Kidney (tissue), 14 donors: ENCODE measurements around the gene RADIL. TPM values are rescaled to one million over a fixed set of nuclear protein-coding genes. Genes with fewer than 3 reads are reported as not detected.

Experiments
- DNase-seq, 5 donors: peaks; one replicate each; pipeline ENCODE4 v3.0.0-alpha.2; 2013 to 2020
- FAIRE-seq: peaks from 2 replicates; lab custom pipeline; 2012; peaks lifted over from hg19 to GRCh38; lab: Jason Lieb, UNC
- H3K27ac ChIP-seq, 2 donors: one replicate each; pipeline ENCODE4 v1.7.0; 2013; ENCODE audit warnings: low read depth in 2 of 2, low read length in 2 of 2, inconsistent platforms in 1 of 2
- H3K27me3 ChIP-seq: one replicate; pipeline ENCODE4 v1.7.1; 2013; ENCODE audit warnings: low read length, inconsistent platforms; ENCODE audit not compliant: control insufficient read depth, insufficient read depth
- H3K36me3 ChIP-seq, 3 donors: one replicate each; pipeline versions ENCODE4 v1.7.0 to v1.7.1; 2013; ENCODE audit warnings: low read length in 3 of 3, control low read depth in 1 of 3, inconsistent platforms in 1 of 3; ENCODE audit not compliant: insufficient read depth in 3 of 3, control insufficient read depth in 2 of 3
- H3K4me1 ChIP-seq, 3 donors: one replicate each; pipeline versions ENCODE4 v1.7.0 to v1.7.1; 2013; ENCODE audit warnings: low read length in 3 of 3, inconsistent platforms in 1 of 3, low read depth in 1 of 3; ENCODE audit not compliant: control insufficient read depth in 2 of 3, insufficient read depth in 2 of 3
- H3K4me3 ChIP-seq, 3 donors: one replicate each; pipeline versions ENCODE4 v1.7.0 to v1.8.1; 2013; ENCODE audit warnings: low read length in 3 of 3, control low read depth in 1 of 3, inconsistent platforms in 1 of 3
- H3K9ac ChIP-seq, 3 donors: one replicate each; pipeline versions ENCODE4 v1.7.0 to v1.7.1; 2013; ENCODE audit warnings: low read length in 3 of 3, control low read depth in 1 of 3, inconsistent platforms in 1 of 3
- H3K9me3 ChIP-seq, 3 donors: one replicate each; pipeline versions ENCODE4 v1.7.0 to v1.7.1; 2013; ENCODE audit warnings: low read length in 3 of 3, control low read depth in 1 of 3, inconsistent platforms in 1 of 3; ENCODE audit not compliant: control insufficient read depth in 2 of 3, insufficient read depth in 1 of 3
- intact Hi-C: fragments of 100-400 bp; cut with DNase I; formaldehyde crosslinking; loops from one replicate; pipeline ENCODE4 v1.11.1; 2022
- polyA plus RNA-seq: library from polyadenylated mRNA; stranded (reverse); fragments of 350-450 nt; fragmentation: Illumina TruSeq; extraction: RNeasy Lipid Tissue Mini Kit (QIAGEN cat#74804); gene quantifications from one replicate; pipeline ENCODE4 v1.2.3, GENCODE V29; 2014; ENCODE audit warnings: low read depth, low replicate concordance; ENCODE audit not compliant: insufficient read depth
- total RNA-seq: library from RNA; stranded (reverse); fragmentation: NEBNext Ultra II Directional; extraction: Animal tissue kit (Norgen Biotek cat#: 25700); gene quantifications from one replicate; pipeline ENCODE4 v1.2.1, GENCODE V29; 2021
- TF ChIP-seq, protein P1 (sequence below): IDR thresholded peaks from 3 replicates; pipeline ENCODE4 v1.5.1; 2012; ENCODE audit warnings: mild to moderate bottlenecking, moderate library complexity, borderline replicate concordance; ENCODE audit not compliant: insufficient read depth; ENCODE audit errors: extremely low read depth
- donor health status: control.
- donor health status: control.
- donor health status: control.
- donor health status: control.
- donor health status: control.
- donor health status: DM: yes; HTN: yes; CAD: no.
- donor health status: Normal renal cell carcinoma (clear cell type).

RADIL gene
- total and polyA plus RNA-seq, 2 donors from 2014 or later: 1.0 to 1.7 TPM

DNA sequence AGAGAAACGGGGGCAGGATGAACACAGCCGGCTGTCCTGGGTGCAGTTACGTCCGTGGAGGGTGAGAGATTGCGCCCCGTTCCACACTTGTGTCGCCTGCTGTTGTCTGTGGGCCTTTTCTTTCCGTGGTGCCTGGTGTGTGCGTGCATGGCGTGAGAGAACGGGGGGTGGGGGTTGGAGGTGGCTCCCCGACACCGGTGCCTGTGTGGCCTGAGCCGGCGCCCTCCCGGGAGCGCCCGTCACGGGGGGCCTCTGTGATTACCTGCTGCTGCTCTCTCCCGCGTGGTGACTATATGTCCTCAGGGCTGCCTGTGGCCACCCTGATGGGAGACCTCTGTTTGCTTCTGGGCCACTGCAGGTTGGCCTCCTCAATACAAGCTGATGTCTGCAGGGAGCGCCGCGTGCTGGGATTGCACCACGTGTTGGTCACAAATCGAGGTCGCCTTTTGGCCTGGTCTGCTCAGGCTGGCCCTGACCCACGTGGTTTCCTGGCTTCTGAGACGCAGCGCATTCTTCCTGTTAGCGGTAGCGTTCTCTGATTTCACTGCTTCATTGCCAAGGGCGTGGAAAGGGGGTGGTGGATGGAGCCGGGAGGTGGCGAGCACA is 119.0 kb downstream of the RADIL start:
- Histone ChIP-seq H3K27me3 (no peaks in the 10 kb centered on the region), H3K9me3 (no peaks in the 10 kb centered on the region), H3K9ac (no peak overlapping the region), H3K27ac (no peak overlapping the region), H3K4me1 (no peaks in the 10 kb centered on the region), H3K36me3 (peaks cover 0 to 39% (median 19%) of the 10 kb centered on the region in 3 donors), H3K4me3 (no peak overlapping the region)
- TF ChIP-seq, protein P1, sequence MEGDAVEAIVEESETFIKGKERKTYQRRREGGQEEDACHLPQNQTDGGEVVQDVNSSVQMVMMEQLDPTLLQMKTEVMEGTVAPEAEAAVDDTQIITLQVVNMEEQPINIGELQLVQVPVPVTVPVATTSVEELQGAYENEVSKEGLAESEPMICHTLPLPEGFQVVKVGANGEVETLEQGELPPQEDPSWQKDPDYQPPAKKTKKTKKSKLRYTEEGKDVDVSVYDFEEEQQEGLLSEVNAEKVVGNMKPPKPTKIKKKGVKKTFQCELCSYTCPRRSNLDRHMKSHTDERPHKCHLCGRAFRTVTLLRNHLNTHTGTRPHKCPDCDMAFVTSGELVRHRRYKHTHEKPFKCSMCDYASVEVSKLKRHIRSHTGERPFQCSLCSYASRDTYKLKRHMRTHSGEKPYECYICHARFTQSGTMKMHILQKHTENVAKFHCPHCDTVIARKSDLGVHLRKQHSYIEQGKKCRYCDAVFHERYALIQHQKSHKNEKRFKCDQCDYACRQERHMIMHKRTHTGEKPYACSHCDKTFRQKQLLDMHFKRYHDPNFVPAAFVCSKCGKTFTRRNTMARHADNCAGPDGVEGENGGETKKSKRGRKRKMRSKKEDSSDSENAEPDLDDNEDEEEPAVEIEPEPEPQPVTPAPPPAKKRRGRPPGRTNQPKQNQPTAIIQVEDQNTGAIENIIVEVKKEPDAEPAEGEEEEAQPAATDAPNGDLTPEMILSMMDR: no peak
- FAIRE-seq (no peak), DNase-seq (no peak)
- intact Hi-C loops: no loop called here

DNA sequence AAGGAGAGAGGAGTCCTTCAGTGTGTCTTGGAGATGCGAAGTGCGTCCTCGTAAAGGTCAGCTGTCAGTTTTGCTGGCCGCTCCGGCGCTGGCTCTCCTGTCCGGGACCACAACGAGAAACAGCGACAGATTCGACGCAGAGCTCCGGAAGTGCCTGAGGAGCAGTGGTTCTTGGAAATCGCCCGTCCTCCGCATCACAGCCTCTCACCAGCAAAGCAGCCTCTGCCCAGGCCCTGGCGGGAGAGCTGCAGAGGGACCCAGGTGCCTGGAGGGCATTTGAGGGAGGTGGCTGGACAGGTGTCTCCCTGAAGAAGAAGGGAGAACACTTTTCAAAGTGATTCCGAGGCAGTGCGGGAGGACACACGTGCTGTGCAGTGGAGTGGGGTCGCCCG is 119.7 kb downstream of the RADIL start:
- no peak overlapping the region for H3K9ac ChIP-seq
- intact Hi-C loops: no loop called here
- H3K36me3 ChIP-seq: peaks cover 0 to 40% (median 19%) of the 10 kb centered on the region in 3 donors
- H3K4me1 ChIP-seq: no peaks in the 10 kb centered on the region
- no peaks in the 10 kb centered on the region for H3K27me3 ChIP-seq
- no peak overlapping the region for H3K27ac ChIP-seq
- DNase-seq: no peak
- no peak overlapping the region for H3K4me3 ChIP-seq
- TF ChIP-seq, protein P1: no peak
- FAIRE-seq: no peak
- H3K9me3 ChIP-seq: no peaks in the 10 kb centered on the region

DNA sequence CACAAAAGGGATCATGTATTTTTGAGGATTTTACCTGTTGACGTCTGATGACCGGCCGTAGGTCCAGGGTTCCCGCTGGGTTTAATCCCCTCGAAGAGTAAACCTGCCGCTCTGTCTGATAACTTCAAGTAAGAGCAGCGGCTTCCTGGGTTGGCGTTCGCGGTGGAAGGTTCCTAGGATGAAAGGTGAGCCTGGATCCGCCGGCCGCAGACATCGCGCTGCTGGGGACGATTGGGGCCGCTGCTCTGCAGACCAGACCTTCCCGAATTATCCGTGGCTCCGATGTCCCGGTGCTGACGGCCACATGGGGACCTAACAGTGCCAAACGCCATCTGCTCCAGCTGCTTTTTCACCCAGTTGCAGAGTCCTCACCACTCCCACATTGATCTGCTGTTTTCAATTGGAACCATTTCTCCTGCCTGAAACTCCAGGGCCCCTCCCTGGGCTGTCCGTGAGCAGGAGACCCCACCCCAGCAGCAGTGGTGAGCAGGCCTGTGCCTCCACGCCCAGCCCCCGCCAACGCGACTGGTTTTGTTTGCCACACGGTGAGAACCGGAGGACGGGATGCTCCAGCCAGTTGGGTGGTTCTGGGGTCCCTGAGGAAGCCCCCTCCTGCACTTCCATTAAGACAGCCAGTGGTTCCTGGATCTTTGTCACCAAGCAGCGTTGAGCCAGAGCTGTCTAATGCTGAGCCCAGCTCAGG is 120.3 kb downstream of the RADIL start:
- Histone ChIP-seq H3K4me3 (no peak overlapping the region), H3K27me3 (no peaks in the 10 kb centered on the region), H3K4me1 (no peaks in the 10 kb centered on the region), H3K27ac (no peak overlapping the region), H3K9me3 (no peaks in the 10 kb centered on the region), H3K36me3 (peaks cover 0 to 43% (median 22%) of the 10 kb centered on the region in 3 donors), H3K9ac (no peak overlapping the region)
- TF ChIP-seq, protein P1: no peak
- intact Hi-C loops: no loop called here
- DNase-seq (no peak), FAIRE-seq (no peak)
